DMS153 (cell line): ENCODE data around the gene YIPF3.

Experiments
- DNase-seq: peaks from one replicate; lab custom pipeline; 2025; lab: John Stamatoyannopoulos, UW

Gene YIPF3

DNA sequence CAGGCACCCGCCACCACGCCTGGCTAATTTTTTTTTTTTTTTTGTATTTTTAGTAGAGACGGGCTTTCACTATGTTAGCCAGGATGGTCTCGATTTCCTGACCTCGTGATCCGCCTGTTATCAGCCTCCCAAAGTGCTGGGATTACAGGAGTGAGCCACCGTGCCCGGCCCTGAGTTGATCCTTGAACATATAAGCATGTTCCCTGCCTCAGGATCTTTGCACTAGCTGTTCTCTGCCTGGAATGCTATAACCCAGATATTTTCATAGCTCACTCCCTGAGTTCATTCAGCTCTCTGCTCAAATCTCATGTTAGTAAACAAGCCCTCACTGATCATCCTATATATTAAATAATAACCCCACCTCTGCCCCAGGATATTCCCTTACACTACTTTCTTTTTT, 52.4 kb downstream of the YIPF3 start:
- DNase-seq = no peak

DNA sequence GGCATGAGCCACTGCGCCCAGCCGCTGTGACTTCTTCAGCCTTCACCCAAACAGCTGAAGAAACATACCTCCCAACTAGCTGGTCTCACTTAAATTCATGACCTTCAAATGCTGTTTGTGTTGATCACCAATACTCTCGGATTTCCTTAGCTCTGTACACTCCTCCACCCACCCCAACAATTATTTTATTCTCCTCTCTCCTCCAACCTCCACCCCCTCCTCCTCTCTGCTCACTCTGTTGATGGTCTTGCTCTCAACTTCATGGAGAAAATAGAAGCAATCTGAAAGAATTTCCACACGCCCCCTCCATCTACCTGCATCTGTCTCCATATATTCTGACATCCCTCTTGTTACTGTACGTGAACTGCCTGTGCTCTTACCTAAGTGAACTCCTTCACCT, 54.8 kb downstream of the YIPF3 start:
- DNase-seq = no peak
